H9 (cell line): Measurements from ENCODE around the gene SIKE1. TPM values are rescaled to one million over a fixed set of nuclear protein-coding genes. Genes with fewer than 3 reads are reported as not detected.

Experiments
- DNase-seq: peaks from one replicate; pipeline ENCODE4 v3.0.0-alpha.2; 2017
- H2AFZ ChIP-seq: one replicate; pipeline ENCODE4 v1.6.1; 2013; ENCODE audit warnings: mild to moderate bottlenecking, low read length, control low read depth, moderate library complexity
- H2AK5ac ChIP-seq: 2 replicates; pipeline ENCODE4 v1.6.1; 2013; ENCODE audit warnings: low read length, control low read depth, mixed read lengths; ENCODE audit not compliant: insufficient read length
- H2BK120ac ChIP-seq: one replicate; pipeline ENCODE4 v1.6.1; 2013; ENCODE audit warnings: low read depth, mild to moderate bottlenecking, low read length, control low read depth, inconsistent platforms; ENCODE audit not compliant: poor library complexity, severe bottlenecking
- H2BK12ac ChIP-seq: 2 replicates; pipeline ENCODE4 v1.6.1; 2013; ENCODE audit warnings: low read length, control low read depth, mixed read lengths, low read depth; ENCODE audit not compliant: insufficient read length
- H2BK15ac ChIP-seq: 2 replicates; pipeline ENCODE4 v1.6.1; 2013; ENCODE audit warnings: low read depth, low read length, control low read depth
- H2BK20ac ChIP-seq: one replicate; pipeline ENCODE4 v1.6.1; 2013; ENCODE audit warnings: low read depth, mild to moderate bottlenecking, low read length, control low read depth, inconsistent platforms; ENCODE audit not compliant: poor library complexity, severe bottlenecking
- H2BK5ac ChIP-seq: 2 replicates; pipeline ENCODE4 v1.6.1; 2013; ENCODE audit warnings: low read length, control low read depth, mixed read lengths; ENCODE audit not compliant: insufficient read length
- H3K14ac ChIP-seq: 2 replicates; pipeline ENCODE4 v1.6.1; 2013; ENCODE audit warnings: low read length, control low read depth; ENCODE audit not compliant: insufficient read depth
- H3K18ac ChIP-seq: 2 replicates; pipeline ENCODE4 v1.6.1; 2013; ENCODE audit warnings: low read depth, mild to moderate bottlenecking, mixed read lengths, low read length, control low read depth; ENCODE audit not compliant: insufficient read length
- H3K23ac ChIP-seq: 2 replicates; pipeline ENCODE4 v1.6.1; 2013; ENCODE audit warnings: low read length, control low read depth, mixed read lengths, low read depth; ENCODE audit not compliant: insufficient read length
- H3K23me2 ChIP-seq: 2 replicates; pipeline ENCODE4 v1.6.1; 2013; ENCODE audit warnings: low read depth, mild to moderate bottlenecking, mixed read lengths, low read length, control low read depth; ENCODE audit not compliant: insufficient read length, poor library complexity, severe bottlenecking
- H3K27ac ChIP-seq: 2 replicates; pipeline ENCODE4 v1.5.1; 2013; ENCODE audit warnings: low read length, control low read depth, mixed read lengths, low read depth; ENCODE audit not compliant: insufficient read length
- H3K27me3 ChIP-seq: 2 replicates; pipeline ENCODE4 v1.6.1; 2013; ENCODE audit warnings: low read length, control low read depth, inconsistent platforms; ENCODE audit not compliant: insufficient read depth
- H3K4ac ChIP-seq: 2 replicates; pipeline ENCODE4 v1.6.1; 2013; ENCODE audit warnings: low read depth, mild to moderate bottlenecking, control low read depth, inconsistent platforms, low read length, moderate library complexity
- H3K4me1 ChIP-seq: 2 replicates; pipeline ENCODE4 v1.6.1; 2013; ENCODE audit warnings: low read length, control low read depth, inconsistent platforms; ENCODE audit not compliant: insufficient read depth
- H3K4me2 ChIP-seq: 2 replicates; pipeline ENCODE4 v1.6.1; 2013; ENCODE audit warnings: low read length, control low read depth, mixed read lengths; ENCODE audit not compliant: insufficient read length, insufficient read depth
- H3K56ac ChIP-seq: 2 replicates; pipeline ENCODE4 v1.6.1; 2013; ENCODE audit warnings: low read depth, mild to moderate bottlenecking, mixed read lengths, low read length, control low read depth; ENCODE audit not compliant: insufficient read length
- H3K79me1 ChIP-seq: 2 replicates; pipeline ENCODE4 v1.6.1; 2013; ENCODE audit warnings: low read depth, mild to moderate bottlenecking, moderate library complexity, low read length, control low read depth, inconsistent platforms; ENCODE audit not compliant: insufficient read depth, poor library complexity, severe bottlenecking
- H3K79me2 ChIP-seq: 2 replicates; pipeline ENCODE4 v1.6.1; 2013; ENCODE audit warnings: low read length, control low read depth, inconsistent platforms; ENCODE audit not compliant: insufficient read depth
- H3K9ac ChIP-seq: 2 replicates; pipeline ENCODE4 v1.6.1; 2013; ENCODE audit warnings: low read length, control low read depth, mixed read lengths; ENCODE audit not compliant: insufficient read length; ENCODE audit errors: extremely low read depth
- H3K9me3 ChIP-seq: one replicate; pipeline ENCODE4 v1.6.1; 2013; ENCODE audit warnings: low read depth, low read length, inconsistent platforms; ENCODE audit not compliant: control insufficient read depth
- H3T11ph ChIP-seq: one replicate; pipeline ENCODE4 v1.6.1; 2013; ENCODE audit warnings: mild to moderate bottlenecking, low read length, control low read depth, inconsistent platforms
- H4K20me1 ChIP-seq: one replicate; pipeline ENCODE4 v1.6.1; 2013; ENCODE audit not compliant: control insufficient read depth, insufficient read length, insufficient read depth
- H4K5ac ChIP-seq: 2 replicates; pipeline ENCODE4 v1.6.1; 2013; ENCODE audit warnings: low read depth, mild to moderate bottlenecking, mixed read lengths, low read length, control low read depth; ENCODE audit not compliant: insufficient read length
- H4K8ac ChIP-seq: replicated peaks from 2 replicates; pipeline ENCODE4 v1.6.1; 2013; ENCODE audit warnings: low read length, control low read depth, mixed read lengths, low read depth; ENCODE audit not compliant: insufficient read length
- H4K91ac ChIP-seq: 2 replicates; pipeline ENCODE4 v1.6.1; 2013; ENCODE audit warnings: low read depth, mild to moderate bottlenecking, moderate library complexity, mixed read lengths, low read length, control low read depth; ENCODE audit not compliant: insufficient read length
- H3K27ac Mint-ChIP-seq, 3 experiments: 2 replicates in 2 of 3; 3 replicates in 1 of 3; pipeline ENCODE4 v1.8.0; 2020 to 2021; ENCODE audit warnings: mixed read lengths in 3 of 3, mild to moderate bottlenecking in 1 of 3, moderate library complexity in 1 of 3
- H3K27me3 Mint-ChIP-seq: 2 replicates; pipeline ENCODE4 v1.8.0; 2021; ENCODE audit warnings: low read depth, mild to moderate bottlenecking, moderate library complexity, mixed read lengths
- H3K36me3 Mint-ChIP-seq, 3 experiments: 2 replicates in 2 of 3; 3 replicates in 1 of 3; pipeline ENCODE4 v1.8.0; 2020 to 2021; ENCODE audit warnings: low read depth in 3 of 3, mixed read lengths in 3 of 3; ENCODE audit not compliant: insufficient read depth in 1 of 3
- H3K4me1 Mint-ChIP-seq, 2 experiments: 2 replicates each; pipeline ENCODE4 v1.8.0; 2020; ENCODE audit warnings: mixed read lengths in 2 of 2
- H3K4me3 Mint-ChIP-seq, 2 experiments: 2 replicates in 1 of 2; 3 replicates in 1 of 2; pipeline ENCODE4 v1.8.0; 2020 to 2021; ENCODE audit warnings: mild to moderate bottlenecking in 2 of 2, mixed read lengths in 2 of 2, moderate library complexity in 1 of 2
- H3K9me3 Mint-ChIP-seq, 2 experiments: 2 replicates in 1 of 2; 3 replicates in 1 of 2; pipeline ENCODE4 v1.8.0; 2020; ENCODE audit warnings: mild to moderate bottlenecking in 2 of 2, mixed read lengths in 2 of 2, moderate library complexity in 1 of 2
- CTCF ChIP-seq: fragments of 200-600 bp; sonication (generic); conservative IDR thresholded peaks from 3 replicates; pipeline ENCODE4 v1.8.0; 2021; ENCODE audit warnings: antibody characterized with exemption, mild to moderate bottlenecking
- WGBS: extraction: QIAGEN DNeasy Blood & Tissue Kit; methylation state at CpG from one replicate; pipeline ENCODE4 v1.1.7; 2013; ENCODE audit warnings: missing lambda C conversion rate, low lambda C conversion rate, mixed read lengths; ENCODE audit not compliant: insufficient read length; ENCODE audit errors: extremely low coverage; 5-methylcytosine and 5-hydroxymethylcytosine counted together
- total RNA-seq: library from RNA; stranded (reverse); gene quantifications from 2 replicates; pipeline ENCODE4 v1.2.1, GENCODE V29; 2021

Gene SIKE1
- total RNA-seq, 1 experiment from 2014 or later: 75.3 TPM

- Histone ChIP-seq H3T11ph (no peak overlapping the region), H2BK12ac (no peak overlapping the region), H3K79me2 (no peaks in the 10 kb centered on the region), H3K23me2 (no peaks in the 10 kb centered on the region), H2AFZ (no peak overlapping the region), H4K91ac (no peak overlapping the region), H2BK120ac (no peak overlapping the region), H3K23ac (no peak overlapping the region), H3K56ac (no peak overlapping the region), H3K4ac (no peak overlapping the region), H4K20me1 (no peaks in the 10 kb centered on the region), H2BK15ac (no peak overlapping the region), H3K4me2 (no peak overlapping the region), H3K14ac (no peak overlapping the region), H3K27ac (no peak overlapping the region), H3K27me3 (no peaks in the 10 kb centered on the region), H2AK5ac (no peak overlapping the region), H3K4me1 (no peaks in the 10 kb centered on the region), H3K9ac (no peak overlapping the region), H3K79me1 (no peaks in the 10 kb centered on the region), H2BK20ac (no peak overlapping the region), H4K8ac (no peak overlapping the region), H2BK5ac (no peak overlapping the region), H3K18ac (no peak overlapping the region), H4K5ac (no peak overlapping the region), H3K9me3 (no peaks in the 10 kb centered on the region)
- WGBS: no CpG with 5 or more reads among the region's 2 CpGs
- H3K27ac Mint-ChIP-seq: no peak overlapping the region
- no peak overlapping the region for H3K4me3 Mint-ChIP-seq
- DNase-seq: no peak
- no peaks in the 10 kb centered on the region for H3K4me1 Mint-ChIP-seq
- H3K27me3 Mint-ChIP-seq: peaks cover 1% of the 10 kb centered on the region; the same call in 1 of the 2 replicates
- TF ChIP-seq CTCF: no peak
- H3K36me3 Mint-ChIP-seq: peaks cover 8 to 18% (median 13%) of the 10 kb centered on the region in 3 experiments
- H3K9me3 Mint-ChIP-seq: peaks cover 26 to 28% of the 10 kb centered on the region in 2 experiments
Observed at GRCh38 chr1:114820392-114820791, 39.9 kb upstream of the SIKE1 start.
